IMR-90 (cell line): ENCODE data around the gene TBPL1.

Experiments used
- BHLHE40 ChIP-seq: fragments of 150-350 bp; IDR thresholded peaks from 2 replicates; pipeline ENCODE4 v1.6.1; 2016; ENCODE audit warnings: mild to moderate bottlenecking, low read depth, low read length
- CTCF ChIP-seq: conservative IDR thresholded peaks from 2 replicates; pipeline ENCODE4 v1.5.1; 2012; ENCODE audit warnings: mild to moderate bottlenecking, low read depth, low read length, improper control_type of control experiment
- MAZ ChIP-seq: IDR thresholded peaks from 2 replicates; pipeline ENCODE4 v1.6.1; 2012; ENCODE audit warnings: low read depth, mild to moderate bottlenecking, low read length, improper control_type of control experiment, moderate library complexity, borderline replicate concordance
- SMC3 ChIP-seq: fragments of 150-350 bp; IDR thresholded peaks from 2 replicates; pipeline ENCODE4 v1.6.1; 2016; ENCODE audit warnings: low read depth, mild to moderate bottlenecking, antibody characterized with exemption, low read length, moderate library complexity

GRCh38 chr6:133939778-133940667 is 13.0 kb upstream of the TBPL1 start:
- no peak for TF ChIP-seq BHLHE40
- no peak for TF ChIP-seq SMC3
- no peak for TF ChIP-seq CTCF
- no peak for TF ChIP-seq MAZ
